GM12878 (cell line): ENCODE data around the gene NEK8. TPM values are rescaled to one million over a fixed set of nuclear protein-coding genes. Genes with fewer than 3 reads are reported as not detected.

Experiments
- ATAC-seq: fragments of 200-7000 bp; cut with Tn5 transposase; 3 replicates; pipeline ENCODE4 v1.9.1; 2020; ENCODE audit warnings: mild to moderate bottlenecking, moderate library complexity
- BruUV-seq: library from RNA; stranded (reverse); fragments of 400-500 nt; replicated peaks from 2 replicates; lab custom pipeline; 2021; lab: Mats Ljungman, UMichigan
- CTCF ChIA-PET: fragments of 300-600 bp; sonication (Branson Sonifier 250); formaldehyde crosslinking; extraction: SDS; loops from one replicate; lab custom pipeline; 2021; ENCODE audit warnings: inconsistent platforms; lab: Yijun Ruan, JAX
- POLR2A ChIA-PET: fragments of 350-600 bp; formaldehyde crosslinking; extraction: SDS; loops from one replicate; lab custom pipeline; 2021; ENCODE audit warnings: inconsistent platforms; lab: Charles Lee
- RAD21 ChIA-PET: fragments of 300-600 bp; sonication (Branson Sonifier 250); formaldehyde crosslinking; loops from one replicate; lab custom pipeline; 2023; ENCODE audit warnings: antibody characterized with exemption; ENCODE audit not compliant: unreplicated experiment; lab: Charles Lee
- SMC1A ChIA-PET: fragments of 300-600 bp; sonication (Branson Sonifier 250); formaldehyde crosslinking; loops from one replicate; lab custom pipeline; 2023; ENCODE audit not compliant: unreplicated experiment, uncharacterized antibody; lab: Charles Lee
- DNase-seq: peaks from one replicate; pipeline ENCODE4 v3.0.0-alpha.2; 2011; ENCODE audit warnings: low read depth, low spot score
- FAIRE-seq: peaks from 3 replicates; lab custom pipeline; 2011; peaks lifted over from hg19 to GRCh38; lab: Jason Lieb, UNC
- H2AFZ ChIP-seq: 2 replicates; pipeline ENCODE4 v1.6.0; 2011; ENCODE audit warnings: low read depth, low read length, control low read depth; ENCODE audit not compliant: control insufficient read depth
- H3K27ac ChIP-seq: 2 replicates; pipeline ENCODE4 v1.5.1; 2011; ENCODE audit warnings: control low read depth; ENCODE audit not compliant: control insufficient read depth, insufficient read depth
- H3K27me3 ChIP-seq, 2 experiments: replicated peaks in 1 of 2; 2 replicates each; pipeline versions ENCODE4 v1.6.0 to v1.6.1; 2011; ENCODE audit warnings: low read length in 1 of 2; ENCODE audit not compliant: control insufficient read depth in 2 of 2, insufficient read depth in 2 of 2
- H3K36me3 ChIP-seq, 2 experiments: 2 replicates each; pipeline ENCODE4 v1.5.1; 2011; ENCODE audit warnings: low read length in 1 of 2; ENCODE audit not compliant: control insufficient read depth in 2 of 2, insufficient read depth in 2 of 2
- H3K4me1 ChIP-seq: 2 replicates; pipeline ENCODE4 v1.6.1; 2011; ENCODE audit warnings: mild to moderate bottlenecking, low read length, moderate library complexity, mixed read lengths; ENCODE audit not compliant: control insufficient read depth, insufficient read depth
- H3K4me2 ChIP-seq: 2 replicates; pipeline ENCODE4 v1.6.0; 2011; ENCODE audit warnings: control low read depth; ENCODE audit not compliant: control insufficient read depth, insufficient read depth
- H3K4me3 ChIP-seq: fragments of 200-600 bp; sonication (generic); 2 replicates; pipeline ENCODE4 v1.5.1; 2016
- H3K79me2 ChIP-seq: 2 replicates; pipeline ENCODE4 v1.6.0; 2011; ENCODE audit warnings: low read length; ENCODE audit not compliant: control insufficient read depth, insufficient read depth
- H3K9ac ChIP-seq: 2 replicates; pipeline ENCODE4 v1.8.0; 2011; ENCODE audit warnings: low read length, control low read depth, mixed read lengths; ENCODE audit not compliant: control insufficient read depth, insufficient read depth
- H3K9me3 ChIP-seq: replicated peaks from 3 replicates; pipeline ENCODE4 v1.5.1; 2011; ENCODE audit warnings: mild to moderate bottlenecking, low read length; ENCODE audit not compliant: control insufficient read depth, insufficient read depth
- H4K20me1 ChIP-seq: 2 replicates; pipeline ENCODE4 v1.6.0; 2011; ENCODE audit not compliant: control insufficient read depth, insufficient read depth
- BCL11A ChIP-seq: IDR thresholded peaks from 2 replicates; pipeline ENCODE4 v1.6.1; 2011; ENCODE audit warnings: low read depth, low read length
- CREM ChIP-seq: IDR thresholded peaks from 2 replicates; pipeline ENCODE4 v1.6.1; 2014; ENCODE audit warnings: antibody characterized with exemption, low read depth
- E2F8 ChIP-seq: fragments of 450-650 bp; IDR thresholded peaks from 2 replicates; pipeline ENCODE4 v1.6.1; 2018; ENCODE audit warnings: mild to moderate bottlenecking, low read depth, moderate library complexity; ENCODE audit not compliant: partially characterized antibody
- EP300 ChIP-seq, 2 experiments: fragments of 150-350 bp in 1 of 2; IDR thresholded peaks; 2 replicates each; pipeline ENCODE4 v1.6.1; 2011 to 2012; ENCODE audit warnings: low read depth in 2 of 2, low read length in 2 of 2, borderline replicate concordance in 1 of 2, improper control_type of control experiment in 1 of 2, inconsistent platforms in 1 of 2; ENCODE audit not compliant: control insufficient read depth in 1 of 2
- FOXK2 ChIP-seq: fragments of 450-650 bp; IDR thresholded peaks from 2 replicates; pipeline ENCODE4 v1.6.1; 2017; ENCODE audit warnings: mild to moderate bottlenecking, moderate library complexity
- NR2F1 ChIP-seq: fragments of 450-650 bp; conservative IDR thresholded peaks from 2 replicates; pipeline ENCODE4 v1.6.1; 2017; ENCODE audit warnings: mild to moderate bottlenecking
- POU2F2 ChIP-seq: IDR thresholded peaks from 3 replicates; pipeline ENCODE4 v1.6.1; 2011; ENCODE audit warnings: low read depth, mild to moderate bottlenecking, low read length, borderline replicate concordance
- SUPT20H ChIP-seq: IDR thresholded peaks from 2 replicates; pipeline ENCODE4 v1.6.1; 2011; ENCODE audit warnings: low read depth, mild to moderate bottlenecking, low read length, moderate library complexity, borderline replicate concordance; ENCODE audit not compliant: control insufficient read depth
- SUZ12 ChIP-seq: fragments of 200-600 bp; sonication (generic); IDR thresholded peaks from one replicate; pipeline ENCODE4 v1.6.1; 2018; ENCODE audit warnings: antibody characterized with exemption, mild to moderate bottlenecking; ENCODE audit not compliant: unreplicated experiment
- ZNF24 ChIP-seq: fragments of 450-650 bp; IDR thresholded peaks from 2 replicates; pipeline ENCODE4 v1.6.1; 2017; ENCODE audit warnings: antibody characterized with exemption, mild to moderate bottlenecking
- WGBS: methylation state at CpG from one replicate; pipeline ENCODE4 v1.1.6; 2016; ENCODE audit warnings: low lambda C conversion rate; ENCODE audit not compliant: insufficient replicate concordance, insufficient coverage; ENCODE audit errors: missing lambda C conversion rate; 5-methylcytosine and 5-hydroxymethylcytosine counted together
- in situ Hi-C: fragments of 300-500 bp; cut with MboI; formaldehyde crosslinking; loops from 9 replicates; pipeline ENCODE4 v1.14.3; 2018; ENCODE audit warnings: mixed read lengths
- intact Hi-C: fragments of 100-400 bp; cut with micrococcal nuclease; formaldehyde crosslinking; loops from one replicate; pipeline ENCODE4 v1.14.2; 2022; ENCODE audit not compliant: unreplicated experiment
- polyA plus RNA-seq, 11 experiments: library from polyadenylated mRNA; depleted of rRNA in 4 of 11; unstranded in 6 of 11; stranded (reverse) in 5 of 11; fragments of >200 nt; fragmentation: Nextera tagmentation in 4 of 11; fragmentation: Illumina TruSeq in 1 of 11; extraction: Ambion mirVana in 4 of 11; extraction: Trizol in 1 of 11; gene quantifications; 1 replicate in 1 of 11; 2 replicates in 10 of 11; pipeline versions ENCODE4 v1.2.1 to v1.2.3, GENCODE V29; 2011 to 2016; ENCODE audit warnings: inconsistent platforms in 2 of 11, missing spikeins in 2 of 11, low read depth in 1 of 11
- total RNA-seq, 4 experiments: library from RNA; depleted of rRNA in 3 of 4; stranded (reverse); fragments of >200 nt in 3 of 4; fragmentation: Illumina TruSeq in 1 of 4; extraction: Trizol in 1 of 4; gene quantifications; 2 replicates each; pipeline versions ENCODE4 v1.2.1 to v1.2.3, GENCODE V29; 2013 to 2021

NEK8 gene
- total and polyA plus RNA-seq, 10 of the 15 experiments (the other 5 are each of a cell fraction or from before 2014, with no cell fraction given), result 2.3 to 14.3 (median 9.4) TPM

- no peaks in the 10 kb centered on the region for H3K79me2 ChIP-seq
- peaks cover 2% of the 10 kb centered on the region; the same call in 1 of the 2 replicates for H3K4me1 ChIP-seq
- ChIA-PET RAD21 (no interaction called here), POLR2A (no interaction called here), CTCF (interaction anchor here (1.5 kb wide), 1 partner anchor 130 kb away, joined by 3 read pairs; the partner anchor contains the start of gene ALDOC), SMC1A (no interaction called here)
- H3K27me3 ChIP-seq, result no peaks in the 10 kb centered on the region
- in situ Hi-C loops (no loop called here), intact Hi-C loops (no loop called here)
- no peak overlapping the region for H3K9ac ChIP-seq
- no peak overlapping the region for H3K4me3 ChIP-seq
- H3K36me3 ChIP-seq, result peaks cover 3 to 14% of the 10 kb centered on the region in 2 experiments; a peak in 2 of 4 replicates
- H3K4me2 ChIP-seq, result no peak overlapping the region
- no peak overlapping the region for H2AFZ ChIP-seq
- DNase-seq, result no peak
- FAIRE-seq, result no peak
- TF ChIP-seq SUPT20H (no peak), BCL11A (no peak), E2F8 (no peak), ZNF24 (no peak), POU2F2 (no peak), CREM (no peak), FOXK2 (no peak), NR2F1 (no peak), SUZ12 (no peak), EP300 (IDR thresholded peaks at IDR 0.05; ENCODE audit: borderline replicate concordance in 1 of 2, control insufficient read depth in 1 of 2, low read depth in 2 of 2, low read length in 2 of 2) (no peak)
- 82% methylated on average over 5 of the region's 7 CpGs for WGBS
- H4K20me1 ChIP-seq, result no peaks in the 10 kb centered on the region
- no peak for ATAC-seq
- no peak overlapping the region for H3K27ac ChIP-seq
- no peaks in the 10 kb centered on the region for H3K9me3 ChIP-seq
- no TSS peak for BruUV-seq
Measured at GRCh38 chr17:28706471-28707338, 21.9 kb upstream of the NEK8 start.
